Fibroblast of mammary gland (primary cell): ENCODE measurements around the gene GRIK4.
A peak's percentile ranks its signal among the peaks of the same experiment; 100 is the strongest.
"Not testable (repeated sequence)": the region's sequence is repeated elsewhere in the genome, so short reads cannot be mapped to it uniquely, and the experiment has no call there.

Experiments
- DNase-seq: peaks from one replicate; pipeline ENCODE4 v3.0.0-alpha.2; 2010; ENCODE audit warnings: low read depth
- H3K4me3 ChIP-seq: 2 replicates; pipeline ENCODE4 v1.5.1; 2011; ENCODE audit warnings: low read depth, mild to moderate bottlenecking, low read length, moderate library complexity; ENCODE audit not compliant: control insufficient read depth
- CTCF ChIP-seq: conservative IDR thresholded peaks from 2 replicates; pipeline ENCODE4 v1.5.1; 2011; ENCODE audit warnings: low read depth, low read length, inconsistent platforms; ENCODE audit not compliant: control insufficient read depth, insufficient read depth

GRIK4 gene

GRCh38 chr11:120615391-120615790, 103.8 kb downstream of the GRIK4 start:
- TF ChIP-seq CTCF = no peak
- DNase-seq = no peak
- no peak overlapping the region for H3K4me3 ChIP-seq

GRCh38 chr11:120618399-120618798, 106.9 kb downstream of the GRIK4 start:
- H3K4me3 ChIP-seq = no peak overlapping the region
- TF ChIP-seq CTCF = no peak
- no peak for DNase-seq

GRCh38 chr11:120622189-120622875, 110.8 kb downstream of the GRIK4 start:
- H3K4me3 ChIP-seq = no peak overlapping the region
- peak; percentile 33 for TF ChIP-seq CTCF
- peak; percentile 14 for DNase-seq

- not testable (repeated sequence) for DNase-seq
Observed at GRCh38 chr11:120624992-120625391, 113.4 kb downstream of the GRIK4 start.

GRCh38 chr11:120625565-120625964, 114.0 kb downstream of the GRIK4 start:
- no peak for TF ChIP-seq CTCF
- no peak for DNase-seq
- no peak overlapping the region for H3K4me3 ChIP-seq

More at GRCh38 chr11:120624992-120625391, 113.4 kb downstream of the GRIK4 start:
- H3K4me3 ChIP-seq = not testable (repeated sequence)

- TF ChIP-seq CTCF = no peak
- H3K4me3 ChIP-seq = no peak overlapping the region
- no peak for DNase-seq
Observed at GRCh38 chr11:120626791-120627190, 115.2 kb downstream of the GRIK4 start.

GRCh38 chr11:120627327-120628163, 116.0 kb downstream of the GRIK4 start:
- no peak for DNase-seq
- TF ChIP-seq CTCF = no peak

More at GRCh38 chr11:120627327-120628163, 116.0 kb downstream of the GRIK4 start:
- H3K4me3 ChIP-seq = no peak overlapping the region
